NCI-H2227 treated with DMSO at 0.1 percent for 48 hours (cell line): ENCODE measurements around the gene PREB.

Experiments used
- DNase-seq: peaks from one replicate; lab custom pipeline; 2025; lab: John Stamatoyannopoulos, UW

PREB gene

DNA sequence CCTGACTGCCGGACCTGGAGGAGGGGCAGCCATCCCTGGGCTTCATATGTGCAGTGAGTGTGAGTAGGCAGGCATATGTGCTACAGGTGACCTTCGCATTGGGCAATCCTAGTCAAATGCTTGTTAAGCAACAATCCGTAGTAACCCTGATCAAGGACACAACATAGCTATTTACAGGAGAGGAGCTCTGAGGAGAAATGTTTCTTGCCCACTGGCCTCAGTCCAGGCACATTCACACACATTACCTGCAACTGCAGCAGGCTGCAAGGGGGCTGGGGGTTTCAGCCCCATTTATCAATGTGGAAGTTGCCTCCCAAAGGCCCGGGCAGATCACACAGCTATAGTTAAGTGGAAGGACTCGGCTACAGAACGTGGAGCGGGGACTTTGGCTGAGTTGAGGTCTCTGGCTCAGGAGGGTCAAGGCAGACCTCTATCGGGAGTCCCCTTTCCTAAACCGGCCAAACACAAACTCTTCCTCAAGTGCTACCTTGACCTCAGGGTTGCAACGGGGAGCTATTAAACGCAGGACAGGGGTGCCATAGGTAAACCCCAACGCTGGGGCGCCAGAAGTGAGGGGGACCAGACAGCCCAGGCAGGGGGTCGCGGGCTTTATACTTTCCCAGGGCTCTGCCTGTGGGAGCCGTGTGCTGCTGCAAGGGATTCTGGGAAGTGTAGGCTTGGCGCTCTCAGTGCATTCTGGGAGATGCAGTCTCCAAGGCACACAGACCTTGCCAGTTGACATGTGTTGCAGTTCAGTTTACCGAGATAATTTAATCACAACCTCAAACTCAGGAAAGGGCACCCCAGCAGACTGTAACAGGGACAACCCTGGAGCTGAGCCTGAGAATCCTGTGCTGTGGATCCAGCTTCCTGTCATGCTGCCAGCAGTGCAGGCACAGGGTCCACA lies 38.4 kb downstream of the PREB start:
- DNase-seq = peak; percentile 54

DNA sequence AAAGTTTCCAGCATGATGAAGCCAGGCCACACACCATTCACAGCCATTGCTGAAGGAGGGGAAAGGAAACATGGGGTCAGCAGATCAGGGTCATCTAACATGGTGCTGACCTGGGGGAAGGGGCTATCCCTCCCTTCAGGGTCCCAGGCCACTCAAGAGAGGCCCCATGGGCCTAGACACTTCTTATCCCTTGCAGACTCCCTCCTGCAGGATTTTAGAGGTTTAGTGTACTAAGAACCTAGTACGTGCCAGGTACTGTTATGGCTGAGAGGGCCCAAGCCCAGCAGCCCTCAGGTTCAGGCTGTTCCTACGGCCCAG lies 39.0 kb downstream of the PREB start:
- no peak for DNase-seq

DNA sequence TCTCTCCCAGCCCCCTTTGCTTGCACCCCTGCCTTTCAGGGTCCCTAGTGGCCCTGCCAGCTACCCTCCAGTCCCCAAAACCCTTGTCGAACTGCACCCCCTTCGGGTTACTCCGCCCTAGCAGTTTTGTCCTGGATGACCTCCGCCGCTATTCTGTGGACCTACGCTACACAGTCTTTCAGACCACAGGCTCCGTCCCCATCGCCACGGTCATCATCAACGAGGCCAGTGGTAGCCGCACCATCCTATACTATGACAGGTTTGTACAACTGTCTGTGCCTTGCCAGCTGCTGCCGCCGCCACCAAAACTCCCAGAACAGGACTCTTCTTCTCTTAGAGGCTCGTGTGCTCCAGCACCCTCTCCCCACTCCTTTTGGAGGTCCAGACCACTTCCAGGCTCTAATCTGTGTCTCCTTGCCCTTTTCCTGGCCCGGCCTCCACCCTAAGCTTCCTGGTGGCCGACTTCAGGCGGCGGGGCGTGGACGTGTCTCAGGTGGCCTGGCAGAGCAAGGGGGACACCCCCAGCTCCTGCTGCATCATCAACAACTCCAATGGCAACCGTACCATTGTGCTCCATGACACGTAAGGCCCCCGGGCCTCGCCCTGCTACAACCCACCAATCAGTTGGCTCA lies 40.0 kb downstream of the PREB start:
- no peak for DNase-seq

DNA sequence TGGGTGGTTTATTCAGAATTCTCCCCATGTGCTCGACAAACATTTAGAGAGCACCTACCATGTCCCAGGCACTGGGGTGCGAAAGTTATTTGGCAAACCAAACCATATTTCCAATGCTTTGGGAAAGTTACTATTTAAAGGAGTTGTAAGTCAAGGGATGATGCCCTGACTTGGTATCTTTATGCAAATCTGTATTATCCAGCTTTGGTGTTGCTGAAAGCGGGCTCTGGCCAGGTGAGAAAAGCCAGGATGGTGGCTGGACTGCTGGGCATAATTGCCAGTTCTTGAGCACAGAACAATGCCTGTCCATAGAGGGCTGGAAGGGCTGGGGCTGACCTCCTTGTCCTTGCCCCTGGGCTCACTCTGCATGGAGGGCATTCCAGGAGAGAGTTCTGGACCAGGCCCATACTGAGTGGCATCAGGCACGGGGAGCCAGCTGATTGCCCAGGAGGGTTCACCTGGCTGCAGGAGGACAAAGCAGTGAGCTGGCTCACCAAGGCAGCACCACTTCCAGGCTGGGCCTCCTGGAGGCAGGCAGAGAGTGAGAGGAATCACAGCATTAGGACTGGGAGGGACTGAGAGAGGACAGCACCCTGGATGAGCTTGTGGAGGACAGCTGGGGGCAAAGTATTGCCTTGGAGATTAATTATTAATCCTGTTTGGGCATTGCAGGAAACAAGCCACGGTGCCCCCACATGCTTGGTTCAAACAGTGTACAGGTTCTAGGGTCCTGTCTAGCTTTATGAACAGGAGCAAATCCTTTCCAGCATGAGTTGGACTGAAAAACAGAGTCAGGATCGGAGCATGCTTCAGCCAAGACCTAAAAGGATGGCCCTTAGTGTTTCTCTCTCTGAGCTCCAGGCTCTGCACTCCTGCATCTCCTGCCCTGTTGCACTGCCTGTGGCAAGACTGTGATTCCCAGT lies 40.7 kb downstream of the PREB start:
- DNase-seq = no peak

DNA sequence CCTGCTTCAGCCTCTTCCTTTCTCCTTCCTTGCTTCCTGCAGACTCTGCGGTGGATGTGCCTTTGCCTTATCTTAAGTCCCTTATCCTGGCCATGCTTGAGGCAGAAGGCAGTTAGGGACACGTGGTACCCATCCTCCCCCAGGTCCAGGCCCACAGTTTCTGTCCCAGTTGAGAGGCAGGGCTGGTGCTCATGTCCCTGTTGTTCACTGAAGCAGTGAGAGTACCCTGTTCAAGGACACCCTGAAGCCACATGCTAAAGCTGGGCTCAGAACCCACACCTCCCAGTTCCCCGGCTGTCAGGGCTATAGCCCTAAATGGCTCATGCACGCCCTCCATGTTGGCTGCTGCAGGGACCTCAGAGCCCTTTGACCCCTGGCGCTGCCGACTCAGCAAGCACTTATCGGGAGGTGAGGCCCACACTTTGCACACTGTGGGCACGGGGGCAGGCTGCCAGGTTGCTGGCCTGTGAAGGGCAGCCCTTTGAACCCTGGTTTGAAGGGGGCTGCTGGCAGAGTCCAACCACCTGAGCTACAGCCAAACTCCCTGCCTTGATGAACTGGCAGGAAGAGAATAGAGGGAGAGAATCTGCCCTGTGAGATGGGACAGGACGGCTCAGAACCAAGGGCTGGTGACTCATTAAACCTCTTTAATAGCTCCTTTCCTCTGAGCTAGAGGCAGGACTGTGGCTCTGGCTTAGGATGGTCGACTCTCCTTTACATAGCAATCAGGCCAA lies 41.6 kb downstream of the PREB start:
- DNase-seq = no peak

DNA sequence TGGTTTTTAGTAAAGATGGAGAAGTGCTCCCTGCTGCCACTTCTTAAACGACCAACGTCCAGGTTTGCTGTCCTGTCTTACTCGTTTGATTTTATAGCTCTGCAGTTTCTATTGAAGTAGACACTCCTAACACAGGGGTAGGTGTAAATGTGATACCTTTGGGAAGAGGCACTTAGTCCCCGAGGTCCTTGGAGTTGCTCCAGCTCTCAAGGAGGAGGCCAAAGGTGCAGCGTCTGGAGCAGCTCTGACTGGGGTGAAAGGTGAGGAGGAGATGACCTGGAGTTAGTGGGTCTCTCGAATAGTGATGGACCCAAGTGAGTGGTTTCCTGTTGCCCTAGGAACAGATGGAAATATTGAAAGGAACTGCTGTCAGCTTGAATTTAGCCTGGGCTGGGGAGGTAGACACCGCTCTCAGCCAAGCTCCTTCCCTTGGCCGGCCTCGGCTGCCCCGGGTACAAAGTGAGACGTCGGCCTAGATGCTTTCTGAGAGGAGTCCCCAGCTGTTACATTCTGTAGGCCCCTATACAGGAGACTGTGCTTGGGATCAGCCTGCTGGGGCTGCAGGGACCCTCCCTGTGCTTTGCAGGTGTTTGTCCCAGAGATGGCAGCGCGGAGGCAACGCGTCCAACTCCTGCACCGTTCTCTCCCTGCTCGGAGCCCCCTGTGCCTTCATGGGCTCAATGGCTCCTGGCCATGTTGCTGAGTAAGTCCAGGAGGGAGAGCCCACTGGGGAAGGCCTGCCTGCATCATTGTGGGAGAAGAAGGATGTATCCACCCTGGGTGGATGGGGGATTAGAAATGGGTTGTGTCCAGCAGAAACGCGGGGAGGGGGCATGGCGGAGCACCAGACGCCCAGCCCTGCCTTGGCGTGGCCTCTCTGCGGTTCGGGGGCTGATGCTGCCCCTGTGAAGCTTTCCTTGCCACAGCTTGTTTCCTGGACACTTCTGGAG lies 42.4 kb downstream of the PREB start:
- no peak for DNase-seq

DNA sequence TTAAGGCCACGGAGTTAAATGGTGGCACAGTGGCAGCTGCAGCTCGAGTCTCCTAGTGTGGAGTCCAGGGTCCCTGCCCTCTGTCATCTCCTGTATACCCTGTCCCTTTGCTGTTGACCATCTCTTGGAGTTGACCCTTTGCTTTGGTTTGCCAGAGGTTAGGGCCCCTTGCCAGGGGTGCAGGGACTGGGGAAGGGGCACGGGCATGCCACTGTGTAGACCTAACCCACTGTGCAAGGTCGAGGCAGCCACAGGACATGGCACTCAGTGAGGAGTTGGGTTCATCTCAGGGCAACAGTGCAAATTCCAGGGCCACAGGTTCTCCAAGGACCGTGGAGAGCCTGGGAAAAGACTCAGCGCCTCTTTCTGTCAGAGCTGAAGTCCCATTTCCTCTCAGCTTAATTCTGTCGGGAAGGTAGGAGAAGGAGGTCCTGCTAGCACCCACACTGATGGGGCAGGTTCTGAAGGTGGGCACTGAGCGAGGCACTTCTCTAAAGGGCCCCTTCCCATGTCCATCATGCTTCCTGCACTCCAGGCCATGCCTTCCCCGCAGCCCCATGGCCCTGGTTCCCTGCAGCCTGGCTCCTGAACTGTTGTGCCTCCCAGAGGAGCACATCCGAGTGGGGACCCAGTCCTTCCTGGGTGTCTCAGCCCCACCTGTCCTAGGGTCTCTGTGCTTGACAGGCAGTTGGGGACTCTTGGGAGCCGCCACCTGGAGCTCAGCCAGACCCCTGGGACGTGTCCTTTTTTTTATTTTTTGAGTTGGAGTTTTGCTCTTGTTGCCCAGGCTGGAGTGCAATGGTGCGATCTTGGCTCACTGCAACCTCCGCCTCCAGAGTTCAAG lies 45.1 kb downstream of the PREB start:
- DNase-seq = no peak

DNA sequence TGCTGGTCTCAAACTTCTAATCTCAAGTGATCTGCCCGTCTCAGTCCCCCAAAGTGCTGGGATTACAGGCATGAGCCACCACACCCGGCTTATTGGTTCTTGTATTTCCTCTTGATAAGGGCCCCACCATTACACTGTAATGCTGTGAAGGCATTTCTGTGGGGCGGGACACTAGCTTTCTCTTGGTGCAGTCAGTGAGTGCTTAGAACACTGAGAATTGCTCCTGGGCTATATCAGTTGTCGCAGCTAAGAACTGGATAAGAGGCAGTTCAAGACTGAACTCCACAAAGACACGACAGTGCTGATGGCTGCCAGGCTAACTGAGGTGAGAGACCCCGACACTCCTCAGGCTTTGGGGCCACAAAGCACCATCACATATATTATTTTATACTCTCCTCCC lies 45.8 kb downstream of the PREB start:
- no peak for DNase-seq

DNA sequence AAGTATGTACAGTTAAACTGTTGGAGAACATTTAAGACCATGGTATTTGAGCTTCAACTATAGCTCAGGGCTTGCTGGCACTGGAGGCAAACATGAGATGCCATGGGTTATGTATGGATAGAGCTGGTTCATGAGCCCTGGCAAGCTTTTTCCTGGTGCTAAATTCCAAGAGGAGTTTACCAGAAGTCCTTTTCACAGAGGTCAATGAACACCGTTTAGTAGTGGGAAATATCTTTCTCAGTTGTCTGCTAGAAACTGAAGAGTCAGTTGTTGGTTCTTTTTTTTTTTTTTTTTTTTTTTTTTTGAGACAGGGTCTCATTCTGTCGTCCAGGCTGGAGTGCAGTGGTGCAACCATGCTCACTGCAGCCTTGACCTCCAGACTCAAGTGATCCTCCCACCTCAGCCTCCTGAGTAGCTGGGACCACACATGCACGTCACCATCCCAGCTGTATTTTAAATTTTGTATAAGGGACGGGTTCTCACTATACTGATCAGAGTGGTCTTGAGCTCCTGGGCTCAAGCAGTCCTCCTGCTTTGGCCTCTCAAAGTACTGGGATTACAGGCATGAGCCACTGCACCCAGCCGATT lies 46.5 kb downstream of the PREB start:
- no peak for DNase-seq

DNA sequence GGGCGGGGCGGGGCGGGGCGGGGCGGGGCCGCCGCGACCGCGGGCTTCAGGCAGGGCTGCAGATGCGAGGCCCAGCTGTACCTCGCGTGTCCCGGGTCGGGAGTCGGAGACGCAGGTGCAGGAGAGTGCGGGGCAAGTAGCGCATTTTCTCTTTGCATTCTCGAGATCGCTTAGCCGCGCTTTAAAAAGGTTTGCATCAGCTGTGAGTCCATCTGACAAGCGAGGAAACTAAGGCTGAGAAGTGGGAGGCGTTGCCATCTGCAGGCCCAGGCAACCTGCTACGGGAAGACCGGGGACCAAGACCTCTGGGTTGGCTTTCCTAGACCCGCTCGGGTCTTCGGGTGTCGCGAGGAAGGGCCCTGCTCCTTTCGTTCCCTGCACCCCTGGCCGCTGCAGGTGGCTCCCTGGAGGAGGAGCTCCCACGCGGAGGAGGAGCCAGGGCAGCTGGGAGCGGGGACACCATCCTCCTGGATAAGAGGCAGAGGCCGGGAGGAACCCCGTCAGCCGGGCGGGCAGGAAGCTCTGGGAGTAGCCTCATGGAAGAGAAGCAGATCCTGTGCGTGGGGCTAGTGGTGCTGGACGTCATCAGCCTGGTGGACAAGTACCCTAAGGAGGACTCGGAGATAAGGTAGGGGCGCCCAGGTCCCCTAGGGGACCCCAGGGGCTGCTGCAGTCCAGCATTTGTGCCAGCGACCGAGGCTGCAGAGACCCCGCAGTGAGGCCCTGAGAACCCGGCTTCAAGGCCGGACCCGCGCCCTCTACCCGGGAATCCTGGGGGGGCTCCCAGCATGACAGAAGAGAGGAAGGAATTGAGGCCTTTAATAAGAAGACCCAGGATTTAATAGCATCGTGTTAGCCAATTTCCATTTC lies 47.5 kb downstream of the PREB start, which contains the start of gene KHK:
KHK (plus strand) TSS at position 49 of the 870 bp plus-strand sequence; CDS start at position 537, 488 bp downstream.
- no peak for DNase-seq

DNA sequence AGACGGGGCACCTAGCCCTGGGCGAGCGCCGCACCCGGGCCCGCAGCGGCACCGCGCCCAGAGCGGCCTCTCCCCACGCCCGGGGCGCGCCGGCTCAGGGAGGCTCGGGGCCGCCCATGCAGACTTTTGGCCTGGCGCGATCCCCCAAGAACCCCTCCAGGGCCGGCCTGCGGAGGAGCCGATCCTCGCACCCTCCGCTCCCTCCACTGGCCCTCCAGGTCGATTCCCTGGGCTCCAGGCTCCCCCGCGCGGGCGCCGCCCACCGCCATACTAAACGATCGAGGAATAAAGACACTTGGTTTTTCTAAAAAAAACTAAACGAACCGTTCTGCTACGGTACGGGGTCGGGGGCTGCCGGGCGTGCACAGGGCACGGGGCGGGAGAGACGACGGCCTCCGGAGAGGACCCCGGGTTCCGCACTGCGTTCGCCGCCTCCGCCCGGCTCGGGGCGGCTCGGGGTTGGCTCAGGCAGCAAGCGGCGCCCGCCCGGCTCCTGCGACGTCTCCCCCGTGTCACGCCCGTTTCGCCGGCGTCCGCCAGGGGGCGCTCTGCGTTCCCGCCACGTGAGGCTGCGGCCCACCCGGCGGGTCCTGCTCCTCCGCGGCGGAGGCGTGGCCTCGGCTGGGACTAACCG lies 48.2 kb downstream of the PREB start:
- peak; percentile 94 for DNase-seq

DNA sequence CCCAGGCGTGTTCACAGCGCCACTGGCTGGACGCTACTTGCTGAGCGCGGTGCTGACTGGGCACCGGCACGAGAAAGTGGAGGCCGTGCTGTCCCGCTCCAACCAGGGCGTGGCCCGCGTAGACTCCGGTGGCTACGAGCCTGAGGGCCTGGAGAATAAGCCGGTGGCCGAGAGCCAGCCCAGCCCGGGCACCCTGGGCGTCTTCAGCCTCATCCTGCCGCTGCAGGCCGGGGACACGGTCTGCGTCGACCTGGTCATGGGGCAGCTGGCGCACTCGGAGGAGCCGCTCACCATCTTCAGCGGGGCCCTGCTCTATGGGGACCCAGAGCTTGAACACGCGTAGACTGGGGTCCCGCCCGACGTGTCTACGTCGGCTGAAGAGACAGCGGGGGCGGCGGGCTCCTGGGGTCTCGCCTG lies 48.8 kb downstream of the PREB start:
- DNase-seq = peak; percentile 16

DNA sequence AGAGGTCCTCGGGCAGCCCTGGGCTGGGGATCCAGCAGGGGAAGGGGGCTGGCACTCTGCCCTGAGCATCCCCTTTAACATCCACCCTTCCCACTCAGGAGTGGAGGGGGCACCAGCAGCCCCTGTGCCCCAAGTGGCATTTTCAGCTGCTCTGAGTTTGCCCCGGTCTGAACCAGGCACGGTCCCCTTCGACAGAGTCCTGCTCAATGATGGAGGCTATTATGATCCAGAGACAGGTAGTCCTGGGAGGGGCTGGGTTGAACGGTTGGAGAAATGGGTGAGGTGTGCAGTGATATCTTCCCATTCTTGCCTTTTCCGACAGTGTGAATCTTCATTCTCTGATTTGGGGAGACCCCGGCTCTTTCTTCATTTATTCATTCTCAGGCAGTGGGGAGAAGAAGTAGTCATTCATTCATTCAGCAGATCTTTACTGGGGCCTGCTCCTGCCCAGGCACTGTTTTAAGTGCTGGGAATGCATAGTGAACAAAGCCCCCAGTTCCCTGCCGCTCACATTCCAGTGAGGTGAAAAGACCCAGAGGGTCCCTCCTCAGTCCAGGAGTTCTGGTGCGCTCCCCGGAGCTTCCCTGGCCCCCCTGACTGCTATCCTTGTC lies 49.3 kb downstream of the PREB start:
- no peak for DNase-seq

DNA sequence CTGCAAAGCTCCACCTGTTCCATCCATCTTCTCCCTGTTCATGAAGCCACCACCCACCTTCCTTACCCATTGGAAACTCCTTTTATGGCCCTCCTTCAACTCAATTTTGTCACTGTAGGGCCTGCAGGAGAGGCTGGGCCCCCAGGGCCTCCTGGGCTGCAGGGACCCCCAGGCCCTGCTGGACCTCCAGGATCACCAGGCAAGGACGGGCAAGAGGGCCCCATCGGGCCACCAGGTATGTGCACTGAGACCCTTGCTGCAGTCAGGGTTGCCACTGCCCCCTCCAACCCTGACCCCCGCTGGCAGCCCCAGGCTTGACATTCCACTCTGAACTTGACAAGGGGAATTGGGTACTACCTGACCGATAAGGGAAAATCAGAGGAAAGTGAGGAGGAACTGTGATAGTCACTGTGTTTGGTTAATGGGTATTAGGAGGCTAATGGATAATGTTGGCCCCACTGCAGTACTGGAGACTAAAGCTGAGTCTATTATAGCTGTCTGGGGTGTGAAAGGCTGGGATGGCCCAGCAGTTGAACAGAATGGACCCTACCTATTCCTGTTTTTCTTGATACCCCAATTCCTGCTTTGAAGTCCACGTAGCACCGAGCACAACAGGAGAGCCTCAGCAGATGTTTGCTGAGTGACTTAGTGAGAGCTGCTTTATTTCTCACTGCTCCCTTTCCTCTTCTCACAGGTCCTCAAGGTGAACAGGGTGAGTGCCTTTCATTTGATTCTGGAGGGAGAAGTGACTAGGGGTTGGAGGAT lies 50.0 kb downstream of the PREB start:
- no peak for DNase-seq

DNA sequence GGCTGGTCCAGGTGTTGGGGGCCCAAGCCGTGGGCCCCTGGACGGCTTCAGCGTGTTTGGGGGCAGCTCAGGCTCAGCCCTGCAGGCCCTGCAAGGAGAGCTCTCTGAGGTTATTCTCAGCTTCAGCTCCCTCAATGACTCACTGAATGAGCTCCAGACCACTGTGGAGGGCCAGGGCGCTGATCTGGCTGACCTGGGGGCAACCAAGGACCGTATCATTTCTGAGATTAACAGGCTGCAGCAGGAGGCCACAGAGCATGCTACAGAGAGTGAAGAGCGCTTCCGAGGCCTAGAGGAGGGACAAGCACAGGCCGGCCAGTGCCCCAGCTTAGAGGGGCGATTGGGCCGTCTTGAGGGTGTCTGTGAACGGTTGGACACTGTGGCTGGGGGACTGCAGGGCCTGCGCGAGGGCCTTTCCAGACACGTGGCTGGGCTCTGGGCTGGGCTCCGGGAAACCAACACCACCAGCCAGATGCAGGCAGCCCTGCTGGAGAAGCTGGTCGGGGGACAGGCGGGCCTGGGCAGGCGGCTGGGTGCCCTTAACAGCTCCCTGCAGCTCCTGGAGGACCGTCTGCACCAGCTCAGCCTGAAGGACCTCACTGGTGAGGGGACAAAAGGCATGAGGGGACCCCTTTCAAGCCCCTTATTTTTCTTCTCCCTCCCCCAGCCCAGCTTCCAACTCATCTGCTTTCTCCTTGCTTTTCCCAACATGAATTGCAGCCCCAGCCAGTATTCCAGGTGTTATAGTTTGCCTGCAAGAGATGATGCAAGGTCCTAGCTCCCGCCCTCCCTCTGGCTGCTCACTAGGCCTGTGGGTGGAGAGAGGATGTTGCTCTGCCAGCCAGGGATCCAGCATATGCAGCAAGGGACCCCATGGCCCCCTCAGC lies 50.8 kb downstream of the PREB start:
- no peak for DNase-seq
